Fibroblast of upper back skin (primary cell): ENCODE data around the gene CCR9.

Experiments
- DNase-seq: peaks from one replicate; pipeline ENCODE4 v3.0.0-alpha.2; 2013

The CCR9 gene

GRCh38 chr3:45873036-45873435 is 13.3 kb upstream of the CCR9 start:
- DNase-seq = no peak

GRCh38 chr3:45873638-45874037 is 12.7 kb upstream of the CCR9 start:
- no peak for DNase-seq

GRCh38 chr3:45874677-45875346 is 11.5 kb upstream of the CCR9 start:
- DNase-seq = no peak

- no peak for DNase-seq
Observed at GRCh38 chr3:45878124-45878523, 8.2 kb upstream of the CCR9 start.

GRCh38 chr3:45880725-45881077 is 5.6 kb upstream of the CCR9 start:
- DNase-seq = no peak

- DNase-seq = peak; percentile 3
Observed at GRCh38 chr3:45881078-45882022, 5.0 kb upstream of the CCR9 start.

- no peak for DNase-seq
Observed at GRCh38 chr3:45884368-45885201, 1.8 kb upstream of the CCR9 start.

GRCh38 chr3:45887285-45887684 is 942 bp downstream of the CCR9 start:
- DNase-seq = no peak

GRCh38 chr3:45887759-45888511 is 1.6 kb downstream of the CCR9 start:
- no peak for DNase-seq

- no peak for DNase-seq
Observed at GRCh38 chr3:45889337-45889736, 3.0 kb downstream of the CCR9 start.

GRCh38 chr3:45890405-45890804 is 4.1 kb downstream of the CCR9 start:
- DNase-seq = no peak

GRCh38 chr3:45892161-45892560 is 5.8 kb downstream of the CCR9 start:
- DNase-seq = no peak

- no peak for DNase-seq
Observed at GRCh38 chr3:45894015-45894414, 7.7 kb downstream of the CCR9 start.

- no peak for DNase-seq
Observed at GRCh38 chr3:45895686-45896468, 9.5 kb downstream of the CCR9 start.

GRCh38 chr3:45896956-45897355 is 10.6 kb downstream of the CCR9 start:
- peak; percentile 51 for DNase-seq

- no peak for DNase-seq
Observed at GRCh38 chr3:45904931-45905330, 18.6 kb downstream of the CCR9 start.

GRCh38 chr3:45905755-45906154 is 19.4 kb downstream of the CCR9 start:
- DNase-seq = no peak

- peak; percentile 54 for DNase-seq
Observed at GRCh38 chr3:45906681-45907407, 20.5 kb downstream of the CCR9 start.

- DNase-seq = peak; percentile 48
Observed at GRCh38 chr3:45907769-45908705, 21.7 kb downstream of the CCR9 start.

GRCh38 chr3:45908761-45909160 is 22.4 kb downstream of the CCR9 start:
- DNase-seq = no peak
